ENCODE measurements around the gene SUGT1.
"Not testable (repeated sequence)": the region's sequence is repeated elsewhere in the genome, so short reads cannot be mapped to it uniquely, and the experiment has no call there.

The SUGT1 gene

GRCh38 chr13:52652196-52652979 is at the start of gene SUGT1:
Gene SUGT1 (plus strand): TSS chr13:52652836. CDS start chr13:52652921, 85 bp downstream.
- peak; percentile 96 for DNase-seq (ENCODE audit: low read depth)

- DNase-seq (ENCODE audit: low read depth): not testable (repeated sequence)
Measured at GRCh38 chr13:52603316-52603715, 49.3 kb upstream of the SUGT1 start.

- DNase-seq (ENCODE audit: low read depth): not testable (repeated sequence)
Measured at GRCh38 chr13:52606126-52606525, 46.5 kb upstream of the SUGT1 start.

- DNase-seq (ENCODE audit: low read depth): not testable (repeated sequence)
Measured at GRCh38 chr13:52606795-52607194, 45.8 kb upstream of the SUGT1 start.

- not testable (repeated sequence) for DNase-seq (ENCODE audit: low read depth)
Measured at GRCh38 chr13:52608184-52608583, 44.5 kb upstream of the SUGT1 start.

- DNase-seq (ENCODE audit: low read depth): not testable (repeated sequence)
Measured at GRCh38 chr13:52609013-52609606, 43.5 kb upstream of the SUGT1 start.

GRCh38 chr13:52610158-52610557 is 42.5 kb upstream of the SUGT1 start:
- not testable (repeated sequence) for DNase-seq (ENCODE audit: low read depth)

- no peak for DNase-seq (ENCODE audit: low read depth)
Measured at GRCh38 chr13:52615134-52615801, 37.4 kb upstream of the SUGT1 start.

GRCh38 chr13:52615812-52616211 is 36.8 kb upstream of the SUGT1 start:
- DNase-seq (ENCODE audit: low read depth): no peak

GRCh38 chr13:52617070-52618060 is 35.3 kb upstream of the SUGT1 start:
- peak; percentile 61 for DNase-seq (ENCODE audit: low read depth)

GRCh38 chr13:52631083-52631690 is 21.4 kb upstream of the SUGT1 start:
- not testable (repeated sequence) for DNase-seq (ENCODE audit: low read depth)

- no peak for DNase-seq (ENCODE audit: low read depth)
Measured at GRCh38 chr13:52638666-52639328, 13.8 kb upstream of the SUGT1 start.

- no peak for DNase-seq (ENCODE audit: low read depth)
Measured at GRCh38 chr13:52642131-52642530, 10.5 kb upstream of the SUGT1 start, which contains the start of gene HNRNPA1L2. Gene HNRNPA1L2 (plus strand): TSS chr13:52642431. CDS start chr13:52642493, 62 bp downstream.

GRCh38 chr13:52644108-52644507 is 8.5 kb upstream of the SUGT1 start:
- DNase-seq (ENCODE audit: low read depth): peak; percentile 38

GRCh38 chr13:52646967-52647366 is 5.7 kb upstream of the SUGT1 start:
- no peak for DNase-seq (ENCODE audit: low read depth)

- no peak for DNase-seq (ENCODE audit: low read depth)
Measured at GRCh38 chr13:52650731-52651130, 1.9 kb upstream of the SUGT1 start.

- DNase-seq (ENCODE audit: low read depth): no peak
Measured at GRCh38 chr13:52651897-52652195, 790 bp upstream of the SUGT1 start.

- DNase-seq (ENCODE audit: low read depth): no peak
Measured at GRCh38 chr13:52652980-52653303, 306 bp downstream of the SUGT1 start.

- no peak for DNase-seq (ENCODE audit: low read depth)
Measured at GRCh38 chr13:52659340-52659739, 6.7 kb downstream of the SUGT1 start.

GRCh38 chr13:52664272-52664671 is 11.6 kb downstream of the SUGT1 start:
- DNase-seq (ENCODE audit: low read depth): no peak

- no peak for DNase-seq (ENCODE audit: low read depth)
Measured at GRCh38 chr13:52665325-52665724, 12.7 kb downstream of the SUGT1 start.

Measured in stromal cell of bone marrow (primary cell).